Astrocyte (in vitro differentiated cells and primary cell): ENCODE measurements around the gene MORN1.

Experiments
- CTCF ChIP-seq: IDR thresholded peaks from 2 replicates; pipeline ENCODE4 v1.5.1; 2011; ENCODE audit warnings: low read depth, mild to moderate bottlenecking, inconsistent platforms, low read length, moderate library complexity; ENCODE audit not compliant: insufficient read depth
- EZH2 ChIP-seq: IDR thresholded peaks from 2 replicates; pipeline ENCODE4 v1.6.1; 2012; ENCODE audit warnings: mild to moderate bottlenecking, low read length, inconsistent platforms; ENCODE audit not compliant: insufficient read depth

DNA sequence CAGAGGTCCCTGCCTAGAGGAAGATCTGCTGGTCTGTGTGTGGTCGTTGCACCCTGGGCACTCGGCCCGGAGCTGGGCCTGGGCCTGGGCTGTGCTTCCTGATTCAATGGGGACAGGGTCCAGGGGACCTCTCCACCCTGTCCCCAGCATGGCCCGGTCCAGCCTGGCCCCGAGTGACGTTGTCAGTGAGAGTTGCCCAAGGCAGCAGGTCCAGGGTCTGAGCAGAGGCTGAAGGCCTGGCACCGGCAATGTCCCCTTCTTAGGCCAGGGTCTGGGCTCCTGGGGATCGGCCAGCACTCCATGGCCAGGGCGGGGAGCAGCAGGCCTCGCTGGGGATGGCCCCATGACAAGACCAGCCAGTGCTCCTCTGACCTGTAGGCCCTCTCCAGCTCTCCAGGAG lies 36.6 kb upstream of the MORN1 start:
- no peak for TF ChIP-seq CTCF
- no peak for TF ChIP-seq EZH2
